Activated CD8-positive, alpha-beta memory T cell treated with anti-CD3 and anti-CD28 coated beads, Interleukin-2, amount 10 ng/mL, durations not matched to agents 7 days and 5 days (primary cell): ENCODE results near the gene SOX13. TPM values are rescaled to one million over a fixed set of nuclear protein-coding genes. Genes with fewer than 3 reads are reported as not detected.

Source experiments
- ATAC-seq: fragments of 150-1000 bp; cut with Tn5 transposase; one replicate; pipeline ENCODE4 v1.10.0; 2021; ENCODE audit warnings: moderate library complexity
- CTCF ChIA-PET: fragments of 350-600 bp; sonication (Branson Sonifier 250); formaldehyde crosslinking; loops from one replicate; lab custom pipeline; 2021; ENCODE audit warnings: antibody characterized with exemption; lab: Charles Lee
- DNase-seq: peaks from one replicate; pipeline ENCODE4 v3.0.0-alpha.2; 2020
- H3K27ac Mint-ChIP-seq: one replicate; pipeline ENCODE4 v1.8.0; 2021; ENCODE audit warnings: mild to moderate bottlenecking, mixed read lengths
- H3K27me3 Mint-ChIP-seq: one replicate; pipeline ENCODE4 v1.8.0; 2021; ENCODE audit warnings: mixed read lengths
- H3K36me3 Mint-ChIP-seq: one replicate; pipeline ENCODE4 v1.8.0; 2021; ENCODE audit warnings: mild to moderate bottlenecking, mixed read lengths
- H3K4me1 Mint-ChIP-seq: one replicate; pipeline ENCODE4 v1.8.0; 2021; ENCODE audit warnings: mixed read lengths
- H3K4me3 Mint-ChIP-seq: one replicate; pipeline ENCODE4 v1.8.0; 2021; ENCODE audit warnings: mild to moderate bottlenecking, moderate library complexity, mixed read lengths
- H3K9me3 Mint-ChIP-seq: one replicate; pipeline ENCODE4 v1.8.0; 2022; ENCODE audit warnings: low read depth, mixed read lengths
- total RNA-seq, 2 experiments: library from RNA; stranded (reverse); gene quantifications; one replicate each; pipeline ENCODE4 v1.2.3, GENCODE V29; 2021

The SOX13 gene
- total RNA-seq, 2 experiments from 2014 or later: 1.0 to 1.9 TPM

DNA sequence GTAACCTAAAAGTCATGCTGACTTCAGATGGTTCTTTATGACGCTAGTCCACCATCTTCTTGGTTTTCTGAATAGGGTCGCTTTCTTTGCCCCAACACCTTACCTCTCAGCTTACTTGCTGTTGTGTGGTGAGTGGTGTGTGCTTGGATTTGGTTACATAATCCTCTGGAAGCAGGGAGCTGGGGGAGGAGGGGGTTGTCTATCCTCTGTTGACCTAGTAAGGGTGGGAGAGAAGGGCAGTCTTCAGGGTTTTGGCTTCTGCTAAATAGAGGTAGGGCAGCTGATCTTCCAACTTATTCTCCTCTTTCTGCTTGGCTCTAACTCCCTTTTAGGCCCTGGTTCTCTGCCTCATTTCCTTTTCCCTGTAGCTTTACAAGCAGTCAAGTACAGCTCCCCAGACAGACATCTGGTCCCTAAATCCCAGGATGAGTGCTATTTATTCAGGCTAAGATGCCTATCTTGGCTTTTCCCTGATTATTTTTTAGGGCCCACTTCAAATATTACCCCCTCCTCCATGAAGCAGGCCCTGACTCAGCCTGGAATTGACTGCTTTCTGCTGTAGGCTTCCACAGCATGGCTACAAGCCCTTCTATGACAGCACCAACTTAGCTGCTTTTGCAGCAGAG is 99.6 kb downstream of the SOX13 start:
- no peak overlapping the region for H3K27ac Mint-ChIP-seq
- H3K9me3 Mint-ChIP-seq: peaks cover 16% of the 10 kb centered on the region
- H3K4me3 Mint-ChIP-seq: no peak overlapping the region
- H3K4me1 Mint-ChIP-seq: no peaks in the 10 kb centered on the region
- CTCF ChIA-PET: interaction anchor here (1.4 to 1.5 kb wide), 2 partner anchors 9 to 37 kb away, joined by 4 read pairs; no protein-coding TSS in a partner anchor
- DNase-seq (no peak), ATAC-seq (no peak)
- peaks cover 3% of the 10 kb centered on the region for H3K36me3 Mint-ChIP-seq
- H3K27me3 Mint-ChIP-seq: no peaks in the 10 kb centered on the region

DNA sequence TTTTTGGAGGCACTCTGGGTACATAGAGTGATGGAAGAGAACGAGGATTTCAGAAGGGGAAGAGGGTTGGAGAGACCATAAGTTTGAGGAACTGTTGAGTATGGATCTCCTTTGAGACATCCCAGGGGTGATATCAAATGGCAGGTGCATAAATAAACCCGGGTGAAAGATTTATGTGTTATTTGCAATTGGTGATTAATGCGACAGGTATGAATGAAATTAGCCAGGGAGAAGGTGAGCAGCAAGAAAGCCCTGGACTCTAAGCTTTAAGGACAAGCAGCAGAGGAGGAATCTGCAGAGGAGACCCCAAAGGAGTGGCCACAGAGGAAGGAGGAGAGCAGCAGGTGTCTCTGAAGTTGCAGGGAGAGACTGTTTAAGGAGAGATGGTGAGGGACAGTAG is 102.0 kb downstream of the SOX13 start:
- no peaks in the 10 kb centered on the region for H3K4me1 Mint-ChIP-seq
- H3K27ac Mint-ChIP-seq: no peak overlapping the region
- H3K27me3 Mint-ChIP-seq: no peaks in the 10 kb centered on the region
- CTCF ChIA-PET: no interaction called here
- H3K9me3 Mint-ChIP-seq: peaks cover 11% of the 10 kb centered on the region
- DNase-seq: no peak
- H3K36me3 Mint-ChIP-seq: peaks cover 3% of the 10 kb centered on the region
- ATAC-seq: no peak
- no peak overlapping the region for H3K4me3 Mint-ChIP-seq

DNA sequence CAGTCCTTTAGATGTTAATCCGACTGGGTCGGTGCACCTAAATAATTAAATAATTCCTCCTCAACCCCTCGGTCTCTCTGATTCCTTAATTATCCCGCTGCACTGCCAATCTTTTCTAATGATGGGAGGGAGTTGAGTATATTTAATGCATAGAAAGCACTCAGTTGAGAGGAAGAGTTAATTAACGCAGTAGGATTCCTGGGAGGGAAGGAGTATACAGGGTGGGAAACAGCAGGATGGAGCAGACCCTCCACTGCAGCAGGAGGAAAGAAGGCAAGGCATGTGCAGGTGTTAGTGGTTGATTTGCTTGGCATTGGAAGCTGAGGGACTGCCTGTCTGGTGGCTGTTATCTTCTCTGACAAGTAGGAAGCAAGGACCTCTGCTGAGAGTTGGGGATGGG is 103.1 kb downstream of the SOX13 start:
- CTCF ChIA-PET: interaction anchor here (0.9 to 1.4 kb wide), 2 partner anchors 12 to 47 kb away, joined by 3 to 4 read pairs; no protein-coding TSS in a partner anchor
- H3K36me3 Mint-ChIP-seq: peaks cover 1% of the 10 kb centered on the region
- no peaks in the 10 kb centered on the region for H3K4me1 Mint-ChIP-seq
- no peak overlapping the region for H3K27ac Mint-ChIP-seq
- ATAC-seq (no peak), DNase-seq (no peak)
- no peak overlapping the region for H3K4me3 Mint-ChIP-seq
- peaks cover 8% of the 10 kb centered on the region for H3K9me3 Mint-ChIP-seq
- no peaks in the 10 kb centered on the region for H3K27me3 Mint-ChIP-seq

DNA sequence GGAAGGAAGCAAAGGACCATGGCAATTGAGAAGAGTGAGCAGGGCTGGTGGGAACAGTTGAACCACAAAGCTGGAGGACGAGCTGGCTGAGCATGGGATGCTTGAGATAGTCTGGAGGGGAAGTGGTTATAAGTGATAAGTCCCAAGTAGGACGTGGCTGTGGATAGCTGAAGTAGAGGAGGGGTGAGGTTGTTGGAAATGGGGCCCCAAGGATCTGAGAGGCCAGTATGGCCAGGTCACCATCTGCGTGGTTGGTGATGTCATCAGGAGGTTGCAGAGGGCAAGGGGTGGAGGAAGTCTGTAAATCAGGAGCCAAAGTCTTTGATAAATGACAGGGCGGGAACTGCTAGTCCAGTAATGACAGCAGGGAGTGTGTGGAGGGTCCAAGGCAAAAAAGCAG is 104.2 kb downstream of the SOX13 start:
- Mint-ChIP-seq H3K27me3 (no peaks in the 10 kb centered on the region), H3K4me3 (no peak overlapping the region), H3K4me1 (no peaks in the 10 kb centered on the region), H3K36me3 (no peaks in the 10 kb centered on the region), H3K9me3 (peaks cover 3% of the 10 kb centered on the region), H3K27ac (no peak overlapping the region)
- no peak for DNase-seq
- no peak for ATAC-seq
- CTCF ChIA-PET: interaction anchor here (1.4 to 1.7 kb wide), 2 partner anchors 13 to 30 kb away, joined by 4 to 5 read pairs; no protein-coding TSS in a partner anchor

Other genes starting within 250 kb of the SOX13 start
- gene SNRPE, start 211.5 kb upstream of the SOX13 start, total RNA-seq: 100 to 1,000 TPM; 167 to 209 TPM
- not detected for gene ETNK2, start 78.9 kb downstream of the SOX13 start, total RNA-seq
- not detected for gene REN, start 93.2 kb downstream of the SOX13 start, total RNA-seq
- not detected for gene KISS1, start 123.4 kb downstream of the SOX13 start, total RNA-seq
- gene GOLT1A, start 140.9 kb downstream of the SOX13 start, total RNA-seq: not detected